K562 (cell line): ENCODE measurements around the gene NDUFAF8. TPM values are rescaled to one million over a fixed set of nuclear protein-coding genes. Genes with fewer than 3 reads are reported as not detected.

Source experiments
- ATAC-seq: fragments of 200-7000 bp; cut with Tn5 transposase; 3 replicates; pipeline ENCODE4 v1.9.1; 2020; ENCODE audit warnings: moderate library complexity
- BruUV-seq: library from RNA; stranded (reverse); fragments of 400-500 nt; replicated peaks from 2 replicates; lab custom pipeline; 2021; lab: Mats Ljungman, UMichigan
- CTCF ChIA-PET: fragments of 300-600 bp; formaldehyde crosslinking; extraction: SDS; loops from one replicate; lab custom pipeline; 2021; ENCODE audit warnings: low intra/inter-chr PET ratio; lab: Yijun Ruan, JAX
- POLR2A ChIA-PET: fragments of 300-600, 350-650 bp; sonication (Branson Sonifier 250); formaldehyde crosslinking; extraction: SDS; loops from one replicate; lab custom pipeline; 2021; ENCODE audit warnings: antibody characterized with exemption, inconsistent platforms; lab: Yijun Ruan, JAX
- DNase-seq, 4 experiments: peaks; one replicate each; pipeline versions ENCODE4 v3.0.0 to v3.0.0-alpha.2; 2011 to 2018; ENCODE audit warnings: low spot score in 3 of 4, mixed read lengths in 3 of 4; ENCODE audit errors: extremely low read depth in 1 of 4
- FAIRE-seq: peaks from 2 replicates; lab custom pipeline; 2011; peaks lifted over from hg19 to GRCh38; lab: Jason Lieb, UNC
- H2AFZ ChIP-seq: 2 replicates; pipeline ENCODE4 v1.6.0; 2011; ENCODE audit warnings: low read depth, low read length, control low read depth, inconsistent platforms
- H3K27ac ChIP-seq: fragments of 200-600 bp; 3 replicates; pipeline ENCODE4 v1.8.0; 2011; ENCODE audit warnings: low read depth, mild to moderate bottlenecking, control low read depth, inconsistent platforms, low read length, moderate library complexity, mixed read lengths; ENCODE audit errors: extremely low read depth
- H3K27me3 ChIP-seq, 2 experiments: fragments of 300-600 bp in 1 of 2; 2 replicates in 1 of 2; 3 replicates in 1 of 2; pipeline versions ENCODE4 v1.6.0 to v1.8.0; 2011; ENCODE audit warnings: inconsistent platforms in 2 of 2, low read length in 2 of 2, mild to moderate bottlenecking in 1 of 2, mixed read lengths in 1 of 2, moderate library complexity in 1 of 2; ENCODE audit not compliant: control insufficient read depth in 2 of 2, insufficient read depth in 2 of 2
- H3K36me3 ChIP-seq: fragments of 300-600 bp; 3 replicates; pipeline ENCODE4 v1.8.0; 2011; ENCODE audit warnings: mild to moderate bottlenecking, low read length, inconsistent platforms; ENCODE audit not compliant: control insufficient read depth, insufficient read depth
- H3K4me1 ChIP-seq, 2 experiments: fragments of 200-600 bp in 1 of 2; replicated peaks in 1 of 2; 2 replicates in 1 of 2; 3 replicates in 1 of 2; pipeline versions ENCODE4 v1.5.1 to v1.8.0; 2011; ENCODE audit warnings: inconsistent platforms in 2 of 2, low read length in 2 of 2, mild to moderate bottlenecking in 1 of 2, mixed read lengths in 1 of 2, moderate library complexity in 1 of 2; ENCODE audit not compliant: control insufficient read depth in 2 of 2, insufficient read depth in 2 of 2
- H3K4me2 ChIP-seq: 2 replicates; pipeline ENCODE4 v1.6.1; 2011; ENCODE audit warnings: low read length, control low read depth, inconsistent platforms, mixed read lengths; ENCODE audit not compliant: insufficient read depth
- H3K4me3 ChIP-seq: fragments of 200-600 bp; sonication (generic), shearing (Covaris generic); 2 replicates; pipeline ENCODE4 v1.5.1; 2016; ENCODE audit warnings: control low read depth, inconsistent platforms
- H3K79me2 ChIP-seq: fragments of 200-600 bp; 3 replicates; pipeline ENCODE4 v1.8.0; 2011; ENCODE audit warnings: low read length, inconsistent platforms; ENCODE audit not compliant: control insufficient read depth, insufficient read depth
- H3K9ac ChIP-seq, 2 experiments: 2 replicates each; pipeline versions ENCODE4 v1.6.0 to v1.6.1; 2011; ENCODE audit warnings: low read depth in 2 of 2, low read length in 2 of 2, control low read depth in 1 of 2, inconsistent platforms in 1 of 2, mild to moderate bottlenecking in 1 of 2, mixed read lengths in 1 of 2; ENCODE audit not compliant: insufficient read depth in 1 of 2
- H3K9me1 ChIP-seq: one replicate; pipeline ENCODE4 v1.6.0; 2011; ENCODE audit warnings: inconsistent platforms, mild to moderate bottlenecking, low read length, moderate library complexity; ENCODE audit not compliant: control insufficient read depth, insufficient read depth
- H3K9me3 ChIP-seq: replicated peaks from 2 replicates; pipeline ENCODE4 v1.5.1; 2011; ENCODE audit warnings: low read depth, low read length, inconsistent platforms; ENCODE audit not compliant: control insufficient read depth, insufficient read depth
- H4K20me1 ChIP-seq: replicated peaks from 2 replicates; pipeline ENCODE4 v1.6.1; 2011; ENCODE audit warnings: low read length, inconsistent platforms, mixed read lengths; ENCODE audit not compliant: control insufficient read depth, insufficient read depth
- ASH1L ChIP-seq: fragments of 450-650 bp; IDR thresholded peaks from 2 replicates; pipeline ENCODE4 v1.6.1; 2018; ENCODE audit warnings: borderline replicate concordance, mild to moderate bottlenecking, low read depth; ENCODE audit not compliant: partially characterized antibody
- CBX2 ChIP-seq: fragments of 200-600 bp; sonication (generic); IDR thresholded peaks from one replicate; pipeline ENCODE4 v1.6.1; 2012; ENCODE audit warnings: mild to moderate bottlenecking, low read length, inconsistent platforms; ENCODE audit not compliant: insufficient read depth, poor library complexity, severe bottlenecking
- ETS2 ChIP-seq: IDR thresholded peaks from 2 replicates; pipeline ENCODE4 v1.6.1; 2016; ENCODE audit warnings: borderline replicate concordance, missing genetic modification characterization, mild to moderate bottlenecking, moderate library complexity, missing compliant biosample characterization; ENCODE audit not compliant: poor library complexity, severe bottlenecking
- GATA2 ChIP-seq: sonication (generic); formaldehyde crosslinking; IDR thresholded peaks from 2 replicates; pipeline ENCODE4 v1.4.0; 2020; ENCODE audit warnings: mild to moderate bottlenecking, missing genetic modification reagents
- MEIS2 ChIP-seq: fragments of 450-650 bp; IDR thresholded peaks from 2 replicates; pipeline ENCODE4 v1.6.1; 2014; ENCODE audit warnings: mild to moderate bottlenecking; ENCODE audit not compliant: partially characterized antibody
- NFIC ChIP-seq: fragments of 450-650 bp; IDR thresholded peaks from 2 replicates; pipeline ENCODE4 v1.6.1; 2017; ENCODE audit warnings: mild to moderate bottlenecking, inconsistent platforms
- NR3C1 ChIP-seq: sonication (generic); formaldehyde crosslinking; IDR thresholded peaks from 2 replicates; pipeline ENCODE4 v1.8.1; 2022; ENCODE audit warnings: missing genetic modification reagents
- SPI1 ChIP-seq: IDR thresholded peaks from 2 replicates; pipeline ENCODE4 v1.6.1; 2011; ENCODE audit warnings: low read depth, low read length, control low read depth, borderline replicate concordance
- SRSF3 ChIP-seq: fragments of 200-400 bp; formaldehyde crosslinking; IDR thresholded peaks from 2 replicates; pipeline ENCODE4 v1.6.1; 2016; ENCODE audit warnings: mild to moderate bottlenecking, low read length, moderate library complexity; ENCODE audit not compliant: insufficient read depth
- WGBS: fragments of 100-300 bp; shearing (Covaris generic); methylation state at CpG from one replicate; pipeline ENCODE4 v1.1.6; 2016; ENCODE audit warnings: low coverage, mixed read lengths; ENCODE audit not compliant: insufficient coverage; ENCODE audit errors: missing lambda C conversion rate; 5-methylcytosine and 5-hydroxymethylcytosine counted together
- in situ Hi-C: fragments of 300-500 bp; cut with MboI; formaldehyde crosslinking; loops from 4 replicates; pipeline ENCODE4 v1.15.0; 2018; ENCODE audit warnings: inconsistent platforms, mixed read lengths
- intact Hi-C: fragments of 100-400 bp; cut with micrococcal nuclease; formaldehyde crosslinking; loops from 2 replicates; pipeline ENCODE4 v1.14.2; 2022
- polyA plus RNA-seq, 8 experiments: library from polyadenylated mRNA; depleted of rRNA in 4 of 8; stranded (reverse) in 5 of 8; unstranded in 3 of 8; fragments of >200 nt; fragmentation: Nextera tagmentation in 2 of 8; fragmentation: Illumina TruSeq in 1 of 8; extraction: Ambion mirVana in 2 of 8; extraction: Trizol in 1 of 8; gene quantifications; 2 replicates each; pipeline versions ENCODE4 v1.2.1 to v1.2.3, GENCODE V29; 2011 to 2014; ENCODE audit warnings: inconsistent platforms in 1 of 8, missing spikeins in 1 of 8
- total RNA-seq, 7 experiments: library from RNA; depleted of rRNA in 6 of 7; stranded (reverse); fragments of >200 nt in 6 of 7; fragmentation: Illumina TruSeq in 2 of 7; extraction: Trizol in 2 of 7; gene quantifications; 2 replicates each; pipeline versions ENCODE4 v1.2.1 to v1.2.3, GENCODE V29; 2011 to 2021; ENCODE audit warnings: low replicate concordance in 1 of 7

Gene NDUFAF8
- total and polyA plus RNA-seq, 9 of the 15 experiments (the other 6 are each of a cell fraction or from before 2014, with no cell fraction given): 13.5 to 144 (median 90.0) TPM

DNA sequence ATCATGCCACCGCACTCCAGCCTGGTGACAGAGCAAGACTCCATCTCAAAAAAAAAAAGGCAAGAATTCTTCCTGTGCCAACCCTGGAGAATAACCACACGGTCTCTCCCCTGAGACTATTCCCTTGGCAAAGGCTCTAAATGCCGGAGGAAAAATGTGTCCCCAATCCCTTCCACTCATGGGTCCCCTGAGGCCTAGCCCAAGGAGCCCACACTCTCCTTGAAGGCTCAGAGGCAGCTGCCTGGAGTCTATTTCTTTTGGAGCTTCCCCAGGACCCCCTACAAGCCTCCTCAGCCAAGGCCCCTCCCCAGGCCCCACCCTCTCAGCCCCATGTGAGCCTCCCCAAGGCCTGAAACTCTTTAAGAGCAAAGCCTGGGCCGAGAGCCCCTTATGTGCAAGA, 33.0 kb upstream of the NDUFAF8 start:
- BruUV-seq: no TSS peak
- TF ChIP-seq NR3C1 (no peak), ETS2 (tag) (no peak), GATA2 (CRISPR knock-in tag) (no peak), NFIC (no peak), SPI1 (no peak), MEIS2 (no peak), CBX2 (no peak), ASH1L (no peak), SRSF3 (no peak)
- WGBS: 81% methylated on average over 4 of the region's 4 CpGs
- DNase-seq (no peak), FAIRE-seq (no peak), ATAC-seq (no peak)
- Histone ChIP-seq H3K79me2 (no peaks in the 10 kb centered on the region), H3K9me3 (no peaks in the 10 kb centered on the region), H3K4me3 (no peak overlapping the region), H3K36me3 (0 out of 3 replicates have a peak, but pooled peaks cover 3% of the 10 kb centered on the region), H3K4me1 (peaks cover 0 to 17% of the 10 kb centered on the region in 2 experiments; a peak in 3 of 5 replicates), H2AFZ (no peak overlapping the region), H3K27ac (no peak overlapping the region), H4K20me1 (no peaks in the 10 kb centered on the region), H3K27me3 (no peaks in the 10 kb centered on the region), H3K9me1 (no peaks in the 10 kb centered on the region), H3K9ac (no peak overlapping the region), H3K4me2 (no peak overlapping the region)
- intact Hi-C loops (no loop called here), in situ Hi-C loops (no loop called here)
- CTCF ChIA-PET: no interaction called here
- POLR2A ChIA-PET: no interaction called here
